MM.1S (cell line): ENCODE data around the gene PRCD.

Experiments used
- DNase-seq: peaks from one replicate; pipeline ENCODE4 v3.0.0-alpha.2; 2015
- H2AFZ ChIP-seq: fragments of 300-600 bp; sonication (generic); 2 replicates; pipeline ENCODE4 v1.6.0; 2016; ENCODE audit warnings: antibody characterized with exemption, low read length
- H3F3A ChIP-seq: fragments of 300-600 bp; sonication (generic); 2 replicates; pipeline ENCODE4 v1.6.1; 2016; ENCODE audit warnings: mild to moderate bottlenecking, antibody characterized with exemption, low read length, moderate library complexity, mixed read lengths; ENCODE audit not compliant: insufficient read depth
- H3K27ac ChIP-seq: fragments of 300-600 bp; sonication (generic); 2 replicates; pipeline ENCODE4 v1.5.1; 2016; ENCODE audit warnings: mild to moderate bottlenecking, low read length
- H3K27me3 ChIP-seq: fragments of 300-600 bp; sonication (generic); replicated peaks from 2 replicates; pipeline ENCODE4 v1.6.0; 2016; ENCODE audit warnings: low read length; ENCODE audit not compliant: insufficient read depth
- H3K36me3 ChIP-seq: fragments of 300-600 bp; sonication (generic); replicated peaks from 2 replicates; pipeline ENCODE4 v1.6.1; 2016; ENCODE audit warnings: mild to moderate bottlenecking, low read length, mixed read lengths; ENCODE audit not compliant: insufficient read depth
- H3K4me1 ChIP-seq: fragments of 300-600 bp; sonication (generic); 2 replicates; pipeline ENCODE4 v1.6.1; 2016; ENCODE audit warnings: low read length, mixed read lengths
- H3K4me2 ChIP-seq: fragments of 300-600 bp; sonication (generic); 2 replicates; pipeline ENCODE4 v1.6.0; 2016; ENCODE audit warnings: low read depth, low read length
- H3K4me3 ChIP-seq: fragments of 300-600 bp; sonication (generic); 2 replicates; pipeline ENCODE4 v1.5.1; 2016; ENCODE audit warnings: low read length, mixed read lengths
- H3K79me2 ChIP-seq: fragments of 300-600 bp; sonication (generic); 2 replicates; pipeline ENCODE4 v1.6.1; 2016; ENCODE audit warnings: mixed run types, low read length, mixed read lengths
- H3K9ac ChIP-seq: fragments of 300-600 bp; sonication (generic); 2 replicates; pipeline ENCODE4 v1.6.1; 2016; ENCODE audit warnings: low read length, mixed read lengths
- H3K9me2 ChIP-seq: fragments of 300-600 bp; sonication (generic); replicated peaks from 2 replicates; pipeline ENCODE4 v1.6.1; 2016; ENCODE audit warnings: mild to moderate bottlenecking, low read length, mixed read lengths; ENCODE audit not compliant: insufficient read depth
- H3K9me3 ChIP-seq: fragments of 300-600 bp; sonication (generic); replicated peaks from 2 replicates; pipeline ENCODE4 v1.6.1; 2016; ENCODE audit warnings: mild to moderate bottlenecking, low read length, mixed read lengths; ENCODE audit not compliant: insufficient read depth
- H4K20me1 ChIP-seq: fragments of 300-600 bp; sonication (generic); 2 replicates; pipeline ENCODE4 v1.6.1; 2016; ENCODE audit warnings: mild to moderate bottlenecking, low read length, moderate library complexity, mixed read lengths; ENCODE audit not compliant: insufficient read depth
- CTCF ChIP-seq: fragments of 300-600 bp; sonication (generic); IDR thresholded peaks from 2 replicates; pipeline ENCODE4 v1.5.1; 2016; ENCODE audit warnings: antibody characterized with exemption, low read length, mixed read lengths
- EZH2 ChIP-seq: fragments of 300-600 bp; sonication (generic); optimal IDR thresholded peaks from 2 replicates; pipeline ENCODE3; 2017; ENCODE audit warnings: low read depth, mild to moderate bottlenecking, antibody characterized with exemption, low read length, mixed read lengths
- EZH2phosphoT487 ChIP-seq: fragments of 300-600 bp; sonication (generic); IDR thresholded peaks from 2 replicates; pipeline ENCODE4 v1.6.1; 2018; ENCODE audit warnings: antibody characterized with exemption, low read length

PRCD gene

DNA sequence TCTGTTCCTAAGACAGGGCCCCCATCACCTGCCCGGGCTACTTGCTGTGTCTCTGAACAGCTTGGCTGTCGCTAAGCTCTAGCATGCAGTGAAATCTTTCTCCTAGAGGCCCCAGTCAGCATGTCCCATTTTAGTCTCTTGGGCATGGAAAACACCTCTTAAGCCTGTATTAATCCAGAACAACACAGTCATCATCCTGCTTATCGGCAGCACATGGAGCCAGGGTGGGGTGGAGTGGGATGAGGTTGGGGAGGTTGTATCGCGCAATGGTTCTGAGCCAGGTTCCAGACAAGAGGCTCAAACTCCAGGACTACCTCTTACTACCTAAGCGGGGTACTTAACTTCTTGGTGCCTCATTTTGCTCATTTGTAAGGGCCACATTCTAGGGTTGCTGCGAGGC lies 38.0 kb downstream of the PRCD start:
- H3K9me3 ChIP-seq, result no peaks in the 10 kb centered on the region
- H3K27me3 ChIP-seq, result peaks cover 4% of the 10 kb centered on the region; the same call in 1 of the 2 replicates
- no peak overlapping the region for H3K4me3 ChIP-seq
- no peak for TF ChIP-seq CTCF
- TF ChIP-seq EZH2, result no peak
- TF ChIP-seq EZH2phosphoT487, result no peak
- no peaks in the 10 kb centered on the region for H3K79me2 ChIP-seq
- H3K9ac ChIP-seq, result no peak overlapping the region
- no peaks in the 10 kb centered on the region for H3K4me1 ChIP-seq
- no peaks in the 10 kb centered on the region for H3K9me2 ChIP-seq
- DNase-seq, result no peak
- no peak overlapping the region for H3K4me2 ChIP-seq
- H3F3A ChIP-seq, result no peaks in the 10 kb centered on the region
- no peaks in the 10 kb centered on the region for H3K36me3 ChIP-seq
- no peak overlapping the region for H2AFZ ChIP-seq
- H4K20me1 ChIP-seq, result no peaks in the 10 kb centered on the region
- no peak overlapping the region for H3K27ac ChIP-seq

DNA sequence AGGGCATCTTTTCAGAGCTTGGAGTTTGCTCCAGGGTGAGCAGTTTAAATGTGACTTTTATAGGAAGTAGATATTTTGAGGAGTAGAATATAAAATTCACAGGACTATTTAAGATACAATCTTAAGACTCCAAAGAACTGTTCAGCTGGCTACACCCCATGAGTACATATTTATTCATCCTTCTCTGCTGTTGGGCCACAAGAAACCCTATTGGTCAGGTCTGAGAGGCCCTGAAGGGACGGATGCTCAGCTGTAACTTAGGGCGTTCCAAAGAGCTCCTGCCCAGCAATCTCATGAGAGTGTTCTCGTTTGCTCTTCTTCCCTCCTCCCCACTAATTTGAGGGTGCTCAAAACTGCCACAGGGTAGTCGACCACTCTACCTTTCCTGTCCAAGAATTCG lies 38.5 kb downstream of the PRCD start:
- no peaks in the 10 kb centered on the region for H3K79me2 ChIP-seq
- no peaks in the 10 kb centered on the region for H3K9me3 ChIP-seq
- H2AFZ ChIP-seq, result no peak overlapping the region
- no peak overlapping the region for H3K4me3 ChIP-seq
- H3K27ac ChIP-seq, result no peak overlapping the region
- no peak overlapping the region for H3K4me2 ChIP-seq
- no peaks in the 10 kb centered on the region for H3K36me3 ChIP-seq
- no peak for DNase-seq
- TF ChIP-seq EZH2 (no peak), EZH2phosphoT487 (no peak), CTCF (no peak)
- H3K9ac ChIP-seq, result no peak overlapping the region
- no peaks in the 10 kb centered on the region for H3F3A ChIP-seq
- H3K9me2 ChIP-seq, result no peaks in the 10 kb centered on the region
- H3K4me1 ChIP-seq, result no peaks in the 10 kb centered on the region
- H3K27me3 ChIP-seq, result peaks cover 6% of the 10 kb centered on the region
- no peaks in the 10 kb centered on the region for H4K20me1 ChIP-seq

DNA sequence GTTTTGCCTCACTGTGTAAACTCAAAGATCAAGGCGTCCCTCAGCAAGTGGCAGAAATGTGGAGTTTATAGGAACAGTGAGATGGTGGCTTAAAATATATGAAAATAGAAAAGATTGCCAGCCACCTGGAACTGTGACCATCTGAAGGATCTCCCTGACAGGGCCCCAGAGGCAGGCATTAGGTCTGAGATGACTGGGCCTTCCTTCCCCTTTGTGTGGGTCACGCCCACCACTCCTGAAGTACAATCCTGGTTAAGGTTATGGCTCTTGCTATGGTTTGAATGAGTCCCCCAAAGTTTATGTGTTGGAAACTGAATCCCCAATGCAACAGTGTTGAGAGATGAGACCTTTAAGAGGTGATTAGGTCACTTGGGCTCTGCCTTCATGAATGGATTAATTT lies 39.4 kb downstream of the PRCD start:
- Histone ChIP-seq H3K4me2 (no peak overlapping the region), H3K4me3 (no peak overlapping the region), H4K20me1 (no peaks in the 10 kb centered on the region), H3K27ac (no peak overlapping the region), H3K9me2 (no peaks in the 10 kb centered on the region), H3F3A (no peaks in the 10 kb centered on the region), H3K9me3 (no peaks in the 10 kb centered on the region), H3K36me3 (no peaks in the 10 kb centered on the region), H3K27me3 (peaks cover 14% of the 10 kb centered on the region), H3K9ac (no peak overlapping the region), H2AFZ (no peak overlapping the region), H3K4me1 (no peaks in the 10 kb centered on the region), H3K79me2 (no peaks in the 10 kb centered on the region)
- TF ChIP-seq EZH2phosphoT487 (no peak), CTCF (no peak), EZH2 (no peak)
- DNase-seq, result no peak
